T-helper 1 cell (primary cell): ENCODE results near the gene MAP2.

Source experiments
- DNase-seq, 5 donors: peaks; one replicate each; pipeline ENCODE4 v3.0.0-alpha.2; 2012 to 2020

The MAP2 gene

DNA sequence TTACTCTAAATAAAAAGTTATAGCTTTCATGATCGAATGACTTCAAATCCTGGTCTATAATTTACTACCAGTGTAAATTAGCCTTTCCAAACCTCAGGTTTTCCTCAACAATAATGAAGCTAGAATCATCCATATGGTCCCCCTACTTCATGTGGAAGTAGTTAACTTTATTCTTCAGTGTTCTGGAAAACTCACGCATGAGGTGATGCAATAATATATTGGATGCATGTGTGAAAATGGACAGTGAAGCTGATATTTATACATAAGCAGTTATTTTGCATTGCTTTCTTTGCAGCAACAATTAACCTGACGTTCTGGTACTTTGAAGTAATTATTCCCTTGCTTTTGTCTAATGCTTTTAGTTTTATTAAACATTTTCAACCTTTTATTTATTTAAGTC, 329.2 kb downstream of the MAP2 start:
- DNase-seq = no peak

DNA sequence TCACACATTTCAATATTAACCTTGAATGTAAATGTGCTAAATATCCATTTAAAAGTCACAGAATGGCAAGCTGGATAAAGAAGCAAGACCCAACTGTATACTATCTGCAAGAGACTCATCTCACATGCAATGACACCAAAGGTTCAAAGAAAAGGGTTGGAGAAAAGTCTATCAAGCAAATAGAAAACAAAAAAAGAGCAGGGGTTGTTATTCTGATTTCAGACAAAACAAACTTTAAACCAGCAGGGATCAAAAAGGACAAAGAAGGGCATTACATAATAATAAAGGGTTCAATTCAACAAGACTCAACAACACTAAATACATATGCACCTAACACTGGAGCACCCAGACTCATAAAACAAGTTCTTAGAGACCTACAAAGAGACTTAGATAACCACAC, 333.3 kb downstream of the MAP2 start:
- DNase-seq = no peak

DNA sequence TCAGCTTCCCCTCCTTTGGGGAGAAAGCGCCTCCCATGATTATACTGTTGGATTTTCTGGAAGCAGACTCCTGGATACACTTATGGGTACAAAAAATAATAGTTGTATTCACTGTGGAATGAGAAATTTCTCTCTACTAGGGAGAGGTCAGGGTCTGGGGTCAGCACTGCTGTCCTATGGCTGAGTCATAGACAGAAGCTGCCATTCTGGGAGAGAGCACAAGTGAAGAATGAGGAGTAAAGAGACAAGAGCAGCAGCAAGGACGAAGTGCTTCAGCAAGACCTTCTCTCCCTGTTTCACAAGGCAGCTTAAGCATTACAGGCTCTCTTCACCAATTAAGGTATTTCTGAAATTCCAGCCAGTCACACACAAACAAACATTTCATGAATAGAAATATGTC, 337.7 kb downstream of the MAP2 start:
- DNase-seq = no peak

DNA sequence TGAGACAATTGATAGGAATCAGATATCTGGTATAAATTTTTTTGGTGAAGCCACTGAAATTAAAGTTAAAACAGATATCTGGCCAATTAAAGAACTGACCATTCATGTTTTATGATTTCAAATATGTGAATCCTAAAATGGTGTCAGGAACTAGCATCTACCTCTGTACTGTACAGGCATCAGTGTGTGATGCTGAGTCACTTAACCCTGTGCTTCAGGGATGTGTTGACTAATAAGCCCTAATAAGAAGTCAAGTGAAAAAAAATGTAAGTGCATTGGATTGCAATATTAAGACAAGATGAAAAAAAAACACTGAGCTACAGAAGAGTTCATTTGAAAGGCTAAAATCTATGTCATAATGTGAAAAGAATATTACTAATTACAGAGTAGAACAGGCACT, 338.7 kb downstream of the MAP2 start:
- DNase-seq = no peak

DNA sequence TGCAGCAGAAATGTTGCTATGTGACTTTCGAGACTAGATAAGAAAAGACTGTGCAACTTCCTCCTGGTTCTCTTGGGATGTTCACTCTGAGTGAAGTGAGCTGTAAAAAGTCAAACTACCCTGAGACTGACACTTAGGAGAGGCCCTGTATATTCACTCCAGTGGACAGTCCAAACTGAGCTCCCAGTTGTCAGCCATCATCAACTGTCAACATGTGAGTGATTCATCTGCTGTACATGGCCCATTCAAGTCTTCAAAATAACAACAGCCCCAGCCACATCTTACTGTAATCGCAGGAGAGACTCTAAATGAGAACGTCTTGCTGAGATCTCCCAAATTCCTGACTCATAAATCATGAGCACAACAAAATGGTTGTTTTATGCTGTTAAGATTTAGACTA, 339.3 kb downstream of the MAP2 start:
- DNase-seq = no peak

DNA sequence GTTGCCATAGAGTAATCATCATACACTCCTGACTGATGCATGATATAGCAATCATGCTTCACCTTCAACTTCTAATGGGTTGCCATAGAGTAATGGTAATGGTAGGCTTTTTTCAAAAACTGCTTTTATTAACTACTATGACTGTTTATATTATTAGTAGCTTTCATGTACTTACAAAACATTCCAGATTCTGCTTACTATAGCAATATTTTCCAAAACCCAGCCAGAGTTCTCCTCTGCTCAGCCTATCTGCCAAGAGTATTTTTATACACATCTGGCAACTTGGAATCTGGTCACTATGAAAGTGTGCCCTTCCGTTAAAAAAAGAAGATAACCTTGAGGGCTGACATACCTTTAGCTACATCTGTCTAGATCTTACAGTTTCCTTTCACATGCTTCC, 342.8 kb downstream of the MAP2 start:
- DNase-seq = no peak

DNA sequence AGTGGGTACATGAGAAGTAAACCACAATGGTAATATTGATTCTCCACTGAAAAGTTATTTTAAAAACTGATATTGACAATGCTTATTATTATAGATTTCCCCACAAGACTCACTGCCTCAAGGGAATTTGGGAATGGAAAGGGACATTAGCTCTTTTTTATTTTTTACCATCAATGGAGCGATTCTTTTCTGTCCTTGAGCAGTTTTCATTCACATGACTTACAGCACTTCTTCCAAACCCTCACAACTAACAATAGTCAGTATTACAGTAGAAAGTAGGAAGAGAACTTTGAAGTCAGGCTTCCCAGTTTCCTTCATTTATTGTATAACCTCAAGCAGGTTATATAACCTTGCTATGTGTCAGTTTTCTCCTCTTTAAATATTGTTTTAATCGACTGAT, 343.5 kb downstream of the MAP2 start:
- no peak for DNase-seq

DNA sequence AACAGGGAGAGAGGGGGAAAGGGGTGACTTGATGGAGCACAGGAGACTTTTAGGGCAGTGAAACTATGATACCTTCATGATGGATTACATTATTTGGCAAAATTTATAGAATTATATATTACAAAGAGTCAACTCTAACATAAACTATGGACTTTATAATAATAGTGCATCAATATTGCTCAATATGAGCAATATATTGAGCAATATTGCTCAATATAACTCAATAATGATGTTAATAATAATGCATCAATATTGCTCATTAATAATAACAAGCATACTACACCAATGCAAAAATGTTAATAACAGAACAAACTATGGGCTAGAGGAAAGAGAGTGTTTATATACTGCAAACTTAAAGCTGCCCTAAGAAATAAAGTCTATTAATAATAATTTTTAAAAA, 344.7 kb downstream of the MAP2 start:
- no peak for DNase-seq

DNA sequence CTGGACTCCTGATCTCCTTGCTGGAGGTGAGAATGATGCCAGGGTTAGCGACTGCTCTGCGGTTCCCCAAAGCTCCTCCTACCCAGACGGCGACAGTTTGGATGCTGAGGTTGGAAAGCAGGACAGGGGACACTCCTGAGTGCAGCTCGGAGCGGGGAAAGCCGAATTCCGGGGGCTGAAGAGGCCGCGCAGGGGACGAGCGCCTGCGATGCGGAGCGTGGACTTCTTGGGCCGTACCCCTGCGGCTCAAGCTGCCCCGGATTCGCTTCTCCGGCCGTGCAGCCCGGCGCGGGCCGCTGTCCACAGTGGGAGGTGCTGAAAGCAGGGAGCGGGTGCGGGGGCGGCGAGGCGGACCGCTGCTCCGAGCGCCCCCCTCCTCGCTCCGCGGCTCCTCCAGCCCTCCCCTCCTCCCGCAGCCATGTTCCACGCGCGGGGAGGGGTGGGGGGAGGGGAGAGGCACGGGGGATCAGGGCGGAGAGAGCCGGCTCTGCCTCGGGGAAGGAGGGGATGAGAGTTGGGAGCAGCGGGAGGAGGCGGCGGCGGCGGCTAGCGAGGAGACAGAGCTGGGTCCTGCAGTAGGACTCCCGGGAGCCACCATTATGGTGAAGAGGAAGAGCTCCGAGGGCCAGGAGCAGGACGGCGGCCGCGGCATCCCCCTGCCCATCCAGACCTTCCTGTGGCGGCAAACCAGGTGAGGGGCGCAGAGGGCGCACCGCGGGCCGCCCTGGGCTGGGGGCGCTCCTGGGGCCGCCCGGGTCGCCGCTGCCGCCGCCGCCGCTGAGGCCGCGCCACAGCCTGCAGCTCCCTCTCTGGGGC, 347.8 kb downstream of the MAP2 start, which contains the start of gene UNC80:
UNC80 (plus strand) TSS at position 359 of the 816 bp plus-strand sequence; CDS start at position 600, 241 bp downstream.
- DNase-seq = no peak

DNA sequence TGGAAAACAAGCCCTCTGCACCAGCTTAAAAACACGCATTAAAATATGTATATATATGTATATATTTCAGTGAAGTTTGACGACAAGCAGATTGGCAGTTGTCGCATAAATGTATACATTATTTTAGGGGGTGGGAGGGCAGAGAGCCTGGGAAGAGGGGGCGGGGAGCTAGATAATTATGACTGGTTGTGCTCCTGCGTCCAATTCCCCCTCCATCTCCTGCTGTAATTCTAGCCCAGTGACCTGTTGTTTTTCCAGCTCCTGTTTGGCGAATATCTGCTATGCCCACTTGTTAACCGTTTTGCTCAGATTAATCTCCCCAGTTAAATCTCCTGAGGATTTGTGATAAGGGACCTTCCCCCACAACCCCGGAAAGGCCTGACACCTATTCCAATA, 348.4 kb downstream of the MAP2 start:
- DNase-seq = no peak

DNA sequence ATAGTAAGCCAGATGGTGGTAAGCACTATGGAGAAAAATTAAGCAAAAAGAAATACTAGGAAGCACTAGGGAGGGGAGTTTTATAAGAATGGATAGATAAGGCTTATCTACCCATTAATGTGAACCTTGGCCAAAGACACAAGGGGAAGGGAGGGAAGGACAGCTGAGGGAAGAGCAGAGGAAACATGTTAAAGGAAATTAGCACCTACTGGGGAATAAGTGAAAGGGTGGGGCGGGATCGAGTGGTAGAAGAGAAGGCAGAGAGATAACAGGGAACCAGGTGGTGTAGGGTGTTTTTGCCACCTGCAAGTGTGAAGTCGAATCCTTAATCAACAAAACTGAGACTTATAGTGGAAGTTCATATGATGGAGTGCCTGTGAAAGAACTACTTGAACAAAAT, 349.5 kb downstream of the MAP2 start:
- DNase-seq = no peak
